SU-DHL-6 (cell line): Measurements from ENCODE around the gene INPP5A.
"Not testable (repeated sequence)": the region's sequence is repeated elsewhere in the genome, so short reads cannot be mapped to it uniquely, and the experiment has no call there.

Source experiments
- H2AFZ ChIP-seq: fragments of 200-600 bp; sonication (generic); 2 replicates; pipeline ENCODE4 v1.6.1; 2014; ENCODE audit warnings: low read depth, mild to moderate bottlenecking, moderate library complexity, mixed read lengths, antibody characterized with exemption, low read length; ENCODE audit not compliant: severe bottlenecking
- H3F3A ChIP-seq: fragments of 200-600 bp; shearing (Covaris generic); 2 replicates; pipeline ENCODE4 v1.6.0; 2016; ENCODE audit warnings: antibody characterized with exemption, mild to moderate bottlenecking; ENCODE audit not compliant: insufficient read depth
- H3K27ac ChIP-seq: fragments of 200-600 bp; sonication (generic); 2 replicates; pipeline ENCODE4 v1.5.1; 2016; ENCODE audit warnings: low read depth, mild to moderate bottlenecking, low read length, moderate library complexity, mixed read lengths
- H3K27me3 ChIP-seq: fragments of 200-600 bp; sonication (generic), shearing (Covaris generic); 2 replicates; pipeline ENCODE4 v1.6.0; 2014; ENCODE audit warnings: mild to moderate bottlenecking, low read length
- H3K36me3 ChIP-seq: fragments of 200-600 bp; sonication (generic); 2 replicates; pipeline ENCODE4 v1.6.1; 2014; ENCODE audit warnings: mild to moderate bottlenecking, low read length, mixed read lengths
- H3K4me2 ChIP-seq: fragments of 300-600, 200-600 bp; shearing (Covaris generic), sonication (generic); 2 replicates; pipeline ENCODE4 v1.6.0; 2014; ENCODE audit warnings: low read length, low read depth, mild to moderate bottlenecking; ENCODE audit not compliant: poor library complexity, severe bottlenecking
- H3K4me3 ChIP-seq: fragments of 200-600 bp; sonication (generic); 2 replicates; pipeline ENCODE4 v1.5.1; 2014; ENCODE audit warnings: antibody characterized with exemption, low read length, mild to moderate bottlenecking, mixed read lengths; ENCODE audit not compliant: insufficient read depth, poor library complexity, severe bottlenecking
- H3K79me2 ChIP-seq: fragments of 200-600 bp; sonication (generic); 2 replicates; pipeline ENCODE4 v1.6.1; 2014; ENCODE audit warnings: mild to moderate bottlenecking, low read length, moderate library complexity; ENCODE audit not compliant: insufficient read depth
- H3K9ac ChIP-seq: fragments of 200-600 bp; sonication (generic); 2 replicates; pipeline ENCODE4 v1.7.0; 2014; ENCODE audit warnings: mild to moderate bottlenecking, low read length
- H3K9me2 ChIP-seq: fragments of 200-600 bp; sonication (generic); replicated peaks from 2 replicates; pipeline ENCODE4 v1.6.1; 2014; ENCODE audit warnings: low read length; ENCODE audit not compliant: insufficient read depth
- H3K9me3 ChIP-seq: fragments of 200-600 bp; sonication (generic); 2 replicates; pipeline ENCODE4 v1.6.1; 2014; ENCODE audit warnings: low read length, mixed read lengths; ENCODE audit not compliant: insufficient read depth
- H4K20me1 ChIP-seq: fragments of 200-600 bp; sonication (generic); 2 replicates; pipeline ENCODE4 v1.6.1; 2014; ENCODE audit warnings: low read depth, mild to moderate bottlenecking, antibody characterized with exemption, low read length, moderate library complexity, mixed read lengths
- EZH2phosphoT487 ChIP-seq: fragments of 200-600 bp; sonication (generic), shearing (Covaris generic); conservative IDR thresholded peaks from 2 replicates; pipeline ENCODE4 v1.6.1; 2018; ENCODE audit warnings: mild to moderate bottlenecking, antibody characterized with exemption, low read length, moderate library complexity, mixed read lengths
- TF ChIP-seq, protein P1 (sequence below): fragments of 200-600 bp; sonication (generic); IDR thresholded peaks from one replicate; pipeline ENCODE4 v1.5.1; 2017; ENCODE audit warnings: antibody characterized with exemption, mild to moderate bottlenecking, low read length, moderate library complexity; ENCODE audit not compliant: insufficient read depth, poor library complexity, severe bottlenecking

Gene INPP5A

DNA sequence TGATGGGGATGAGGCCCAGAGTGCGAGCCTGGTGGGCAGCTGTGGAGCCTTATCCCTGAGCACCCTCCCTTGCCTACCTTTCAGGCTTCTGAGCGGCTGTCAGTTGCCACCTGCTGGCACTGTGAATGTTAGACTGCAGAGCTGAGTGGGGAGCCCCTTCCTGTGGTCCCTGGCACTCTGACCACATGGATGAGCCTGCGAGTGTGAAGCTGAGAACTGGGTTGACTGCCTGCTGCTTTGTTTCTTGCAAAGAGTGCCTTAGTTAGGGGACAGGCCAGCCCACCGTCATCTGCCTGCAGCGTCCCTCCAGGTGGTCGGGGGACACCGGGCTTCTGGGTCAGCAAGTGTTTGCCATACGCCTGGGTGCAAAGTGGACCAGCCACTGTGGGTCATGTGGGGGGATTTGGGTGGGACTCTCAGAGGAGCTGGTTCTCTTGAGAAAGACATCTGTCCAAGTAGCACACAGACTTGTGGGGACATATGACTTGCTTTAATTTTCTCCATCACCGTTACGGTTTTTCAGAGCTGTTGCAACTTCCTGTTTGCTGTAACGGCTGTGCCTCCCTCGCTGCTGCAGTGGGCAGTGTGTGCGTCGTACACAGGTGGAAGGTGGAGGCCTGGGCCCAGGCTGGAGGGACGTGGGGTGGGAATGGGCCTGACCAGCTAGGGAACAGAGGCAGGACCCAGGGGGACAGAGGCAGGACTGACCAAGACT, 13.7 kb downstream of the INPP5A start:
- no peak overlapping the region for H3K4me2 ChIP-seq
- TF ChIP-seq, protein P1, sequence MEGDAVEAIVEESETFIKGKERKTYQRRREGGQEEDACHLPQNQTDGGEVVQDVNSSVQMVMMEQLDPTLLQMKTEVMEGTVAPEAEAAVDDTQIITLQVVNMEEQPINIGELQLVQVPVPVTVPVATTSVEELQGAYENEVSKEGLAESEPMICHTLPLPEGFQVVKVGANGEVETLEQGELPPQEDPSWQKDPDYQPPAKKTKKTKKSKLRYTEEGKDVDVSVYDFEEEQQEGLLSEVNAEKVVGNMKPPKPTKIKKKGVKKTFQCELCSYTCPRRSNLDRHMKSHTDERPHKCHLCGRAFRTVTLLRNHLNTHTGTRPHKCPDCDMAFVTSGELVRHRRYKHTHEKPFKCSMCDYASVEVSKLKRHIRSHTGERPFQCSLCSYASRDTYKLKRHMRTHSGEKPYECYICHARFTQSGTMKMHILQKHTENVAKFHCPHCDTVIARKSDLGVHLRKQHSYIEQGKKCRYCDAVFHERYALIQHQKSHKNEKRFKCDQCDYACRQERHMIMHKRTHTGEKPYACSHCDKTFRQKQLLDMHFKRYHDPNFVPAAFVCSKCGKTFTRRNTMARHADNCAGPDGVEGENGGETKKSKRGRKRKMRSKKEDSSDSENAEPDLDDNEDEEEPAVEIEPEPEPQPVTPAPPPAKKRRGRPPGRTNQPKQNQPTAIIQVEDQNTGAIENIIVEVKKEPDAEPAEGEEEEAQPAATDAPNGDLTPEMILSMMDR, result no peak
- no peak for TF ChIP-seq EZH2phosphoT487
- H3K9ac ChIP-seq, result no peak overlapping the region
- no peak overlapping the region for H3K27ac ChIP-seq
- H3K9me3 ChIP-seq, result no peaks in the 10 kb centered on the region
- H3K36me3 ChIP-seq, result no peaks in the 10 kb centered on the region
- H2AFZ ChIP-seq, result no peak overlapping the region
- no peak overlapping the region for H3K4me3 ChIP-seq
- no peaks in the 10 kb centered on the region for H3F3A ChIP-seq
- no peaks in the 10 kb centered on the region for H4K20me1 ChIP-seq
- H3K79me2 ChIP-seq, result no peaks in the 10 kb centered on the region
- no peaks in the 10 kb centered on the region for H3K9me2 ChIP-seq
- H3K27me3 ChIP-seq, result no peaks in the 10 kb centered on the region

- Histone ChIP-seq H3K79me2 (no peaks in the 10 kb centered on the region), H3K9ac (no peak overlapping the region)
These were observed 14.2 kb downstream of the INPP5A start for GRCh38 chr10:132551808-132552130.

GRCh38 chr10:132552635-132553034, 15.0 kb downstream of the INPP5A start:
- not testable (repeated sequence) for H3K79me2 ChIP-seq, H3K27me3 ChIP-seq, H3K9me3 ChIP-seq, H3K27ac ChIP-seq, H4K20me1 ChIP-seq, H2AFZ ChIP-seq, H3K36me3 ChIP-seq, H3K4me3 ChIP-seq, H3F3A ChIP-seq, H3K4me2 ChIP-seq, H3K9ac ChIP-seq, H3K9me2 ChIP-seq

More at GRCh38 chr10:132551808-132552130, 14.2 kb downstream of the INPP5A start:
- no peaks in the 10 kb centered on the region for H3K36me3 ChIP-seq
- no peak for TF ChIP-seq EZH2phosphoT487
- TF ChIP-seq, protein P1, result no peak
- H3K4me2 ChIP-seq, result no peak overlapping the region
- no peaks in the 10 kb centered on the region for H4K20me1 ChIP-seq
- no peaks in the 10 kb centered on the region for H3K9me2 ChIP-seq
- no peaks in the 10 kb centered on the region for H3K9me3 ChIP-seq
- no peaks in the 10 kb centered on the region for H3F3A ChIP-seq
- no peaks in the 10 kb centered on the region for H3K27me3 ChIP-seq
- H3K27ac ChIP-seq, result no peak overlapping the region
- H2AFZ ChIP-seq, result no peak overlapping the region
- no peak overlapping the region for H3K4me3 ChIP-seq

DNA sequence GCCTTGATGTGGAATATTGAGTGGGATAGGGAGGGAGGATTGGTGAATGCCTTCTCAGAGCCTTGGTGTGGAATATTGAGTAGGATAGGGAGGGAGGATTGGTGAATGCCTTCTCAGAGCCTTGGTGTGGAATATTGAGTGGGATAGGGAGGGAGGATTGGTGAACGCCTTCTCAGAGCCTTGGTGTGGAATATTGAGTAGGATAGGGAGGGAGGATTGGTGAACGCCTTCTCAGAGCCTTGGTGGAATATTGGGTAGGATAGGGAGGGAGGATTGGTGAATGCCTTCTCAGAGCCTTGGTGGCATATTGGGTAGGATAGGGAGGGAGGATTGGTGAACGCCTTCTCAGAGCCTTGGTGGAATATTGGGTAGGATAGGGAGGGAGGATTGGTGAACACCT, 16.0 kb downstream of the INPP5A start:
- not testable (repeated sequence) for H3K4me2 ChIP-seq

More for the DNA sequence above, 16.0 kb downstream of the INPP5A start:
- not testable (repeated sequence) for H3K27me3 ChIP-seq, H3K36me3 ChIP-seq, H3K9me3 ChIP-seq, H2AFZ ChIP-seq, H3K79me2 ChIP-seq, H4K20me1 ChIP-seq, H3K9me2 ChIP-seq, H3K27ac ChIP-seq, H3K9ac ChIP-seq, H3F3A ChIP-seq, H3K4me3 ChIP-seq
